Measurements from ENCODE around the gene BICRA.
A peak's percentile ranks its signal among the peaks of the same experiment; 100 is the strongest.
"Not testable (repeated sequence)": the region's sequence is repeated elsewhere in the genome, so short reads cannot be mapped to it uniquely, and the experiment has no call there.

Gene BICRA

DNA sequence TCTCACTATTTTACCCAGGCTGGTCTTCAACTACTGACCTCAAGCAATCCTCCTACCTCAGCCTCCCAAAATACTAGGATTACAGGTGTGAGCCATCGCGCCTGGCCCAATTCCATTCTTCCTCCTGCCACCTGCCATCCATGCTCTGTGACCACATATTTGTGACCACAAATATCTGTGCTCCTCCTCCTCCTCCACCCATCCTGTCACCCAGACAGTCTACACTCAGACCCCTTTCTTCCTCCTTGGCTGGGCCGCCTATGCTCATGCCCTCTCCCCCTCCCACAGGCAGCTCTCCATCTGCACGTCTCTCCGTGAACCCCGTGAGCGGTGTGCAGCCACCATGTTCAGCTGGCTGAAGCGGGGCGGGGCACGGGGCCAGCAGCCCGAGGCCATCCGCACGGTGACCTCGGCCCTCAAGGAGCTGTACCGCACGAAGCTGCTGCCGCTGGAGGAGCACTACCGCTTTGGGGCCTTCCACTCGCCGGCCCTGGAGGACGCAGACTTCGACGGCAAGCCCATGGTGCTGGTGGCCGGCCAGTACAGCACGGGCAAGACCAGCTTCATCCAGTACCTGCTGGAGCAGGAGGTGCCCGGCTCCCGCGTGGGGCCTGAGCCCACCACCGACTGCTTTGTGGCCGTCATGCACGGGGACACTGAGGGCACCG, 107.5 kb downstream of the BICRA start:
- peak; percentile 43 for DNase-seq

DNA sequence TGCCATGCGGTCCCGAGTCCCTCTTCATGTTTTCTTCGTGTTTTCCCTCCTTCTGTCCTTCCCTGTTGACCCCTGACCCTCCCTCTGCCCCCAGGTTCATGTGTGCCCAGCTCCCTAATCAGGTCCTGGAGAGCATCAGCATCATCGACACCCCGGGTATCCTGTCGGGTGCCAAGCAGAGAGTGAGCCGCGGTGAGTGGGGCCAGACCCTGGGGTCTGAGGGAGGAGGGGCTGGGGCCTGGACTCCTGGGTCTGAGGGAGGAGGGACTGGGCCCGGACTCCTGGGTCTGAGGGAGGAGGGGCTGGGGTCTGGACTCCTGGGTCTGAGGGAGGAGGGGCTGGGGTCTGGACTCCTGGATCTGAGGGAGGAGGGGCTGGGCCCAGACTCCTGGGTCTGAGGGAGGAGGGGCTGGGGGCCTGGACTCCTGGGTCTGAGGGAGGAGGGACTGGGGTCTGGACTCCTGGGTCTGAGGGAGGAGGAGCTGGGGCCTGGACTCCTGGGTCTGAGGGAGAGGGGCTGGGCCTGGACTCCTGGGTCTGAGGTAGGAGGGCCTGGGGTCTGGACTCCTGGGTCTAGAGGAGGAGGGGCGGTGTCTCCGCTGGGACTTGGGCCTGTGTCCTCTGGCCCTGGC, 109.6 kb downstream of the BICRA start:
- not testable (repeated sequence) for DNase-seq

DNA sequence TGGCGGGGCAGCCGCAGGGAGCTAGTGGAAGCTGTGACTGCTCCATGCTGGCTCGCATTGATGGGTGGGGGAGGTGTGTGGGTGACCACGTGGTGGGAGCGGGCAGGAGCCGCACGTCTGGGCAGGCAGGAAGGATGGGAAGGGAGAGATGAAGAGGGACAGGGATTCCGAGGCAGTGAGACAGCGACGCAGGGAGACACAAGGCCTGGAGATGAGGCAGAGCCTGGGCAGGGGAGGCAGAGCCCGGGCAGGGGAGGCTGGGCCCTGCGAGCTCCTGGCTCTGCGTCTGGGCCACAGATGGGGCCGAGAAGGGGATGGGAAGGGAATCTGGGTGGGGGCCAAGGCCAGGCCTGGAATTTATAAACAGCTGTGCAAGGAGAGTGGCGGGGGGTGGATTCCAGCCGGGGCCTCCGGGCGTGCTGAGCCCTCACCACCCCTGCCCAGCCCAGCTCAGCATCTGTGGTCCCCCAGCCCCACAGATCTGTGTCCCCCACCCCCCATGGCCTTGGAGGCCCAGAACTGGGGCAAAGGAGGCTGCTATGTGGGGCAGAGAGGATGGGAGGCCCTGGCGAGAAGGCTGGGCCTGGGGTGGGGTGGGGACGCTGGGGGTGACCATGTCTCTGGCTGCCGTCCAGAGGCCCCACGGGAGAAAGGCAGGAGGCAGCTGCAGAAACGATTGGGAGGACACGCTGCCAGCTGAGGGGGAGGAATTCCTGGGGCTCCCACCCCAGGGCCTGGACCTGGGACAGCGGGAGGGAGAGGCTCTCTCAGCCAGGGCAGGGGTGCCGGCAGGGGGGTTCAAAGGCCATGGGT, 110.3 kb downstream of the BICRA start:
- DNase-seq = no peak

DNA sequence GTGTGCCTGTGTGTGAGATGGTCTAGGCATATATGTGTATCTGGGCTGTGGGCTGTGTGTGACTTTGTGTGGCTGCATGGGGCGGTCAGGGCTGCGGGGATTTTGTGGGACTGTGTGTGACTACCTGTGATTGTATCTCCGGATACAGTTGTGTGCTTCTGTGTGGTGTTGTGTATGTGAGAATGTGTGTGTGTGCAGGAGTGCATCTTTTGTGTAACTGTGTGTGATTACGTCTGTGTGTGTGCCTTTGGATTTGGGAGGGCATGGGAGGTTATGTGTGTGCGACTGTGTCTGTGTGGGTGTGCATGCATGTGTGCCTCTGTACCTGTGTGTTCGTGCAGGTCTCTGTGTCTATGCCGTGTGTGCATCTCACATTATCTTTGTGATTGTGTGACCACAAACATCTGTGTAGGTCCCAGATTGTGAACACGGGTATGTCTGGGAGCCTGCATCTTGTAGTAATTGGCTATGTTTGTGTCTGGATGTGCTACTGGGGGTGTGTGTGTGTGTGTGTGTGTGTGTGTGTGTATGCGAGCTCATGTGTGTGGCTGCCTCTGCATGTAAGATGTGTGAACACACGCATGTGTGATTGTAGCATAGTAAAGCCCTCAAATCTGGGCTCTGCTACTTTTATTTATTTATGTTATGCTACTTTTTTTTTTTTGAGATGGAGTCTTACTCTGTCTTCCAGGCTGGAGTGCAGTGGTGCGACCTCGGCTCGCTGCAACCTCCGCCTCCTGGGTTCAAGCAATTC, 111.9 kb downstream of the BICRA start:
- DNase-seq = no peak

DNA sequence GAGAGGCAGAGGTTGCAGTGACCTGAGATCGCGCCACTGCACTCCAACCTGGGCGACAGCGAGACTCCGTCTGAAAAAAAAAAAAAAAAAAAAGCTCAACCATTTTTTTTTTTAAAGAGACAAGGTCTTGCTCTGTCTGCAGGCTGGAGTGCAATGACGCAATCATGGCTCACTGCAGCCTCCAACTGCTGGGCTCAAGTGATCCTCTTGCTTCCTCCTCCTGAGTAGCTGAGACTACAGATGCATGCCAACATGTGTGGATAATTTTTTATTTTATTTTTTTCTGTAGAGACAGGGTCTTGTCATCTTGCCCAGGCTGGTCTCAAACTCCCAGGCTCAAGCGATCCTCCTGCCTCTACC, 114.6 kb downstream of the BICRA start:
- peak; percentile 47 for DNase-seq

DNA sequence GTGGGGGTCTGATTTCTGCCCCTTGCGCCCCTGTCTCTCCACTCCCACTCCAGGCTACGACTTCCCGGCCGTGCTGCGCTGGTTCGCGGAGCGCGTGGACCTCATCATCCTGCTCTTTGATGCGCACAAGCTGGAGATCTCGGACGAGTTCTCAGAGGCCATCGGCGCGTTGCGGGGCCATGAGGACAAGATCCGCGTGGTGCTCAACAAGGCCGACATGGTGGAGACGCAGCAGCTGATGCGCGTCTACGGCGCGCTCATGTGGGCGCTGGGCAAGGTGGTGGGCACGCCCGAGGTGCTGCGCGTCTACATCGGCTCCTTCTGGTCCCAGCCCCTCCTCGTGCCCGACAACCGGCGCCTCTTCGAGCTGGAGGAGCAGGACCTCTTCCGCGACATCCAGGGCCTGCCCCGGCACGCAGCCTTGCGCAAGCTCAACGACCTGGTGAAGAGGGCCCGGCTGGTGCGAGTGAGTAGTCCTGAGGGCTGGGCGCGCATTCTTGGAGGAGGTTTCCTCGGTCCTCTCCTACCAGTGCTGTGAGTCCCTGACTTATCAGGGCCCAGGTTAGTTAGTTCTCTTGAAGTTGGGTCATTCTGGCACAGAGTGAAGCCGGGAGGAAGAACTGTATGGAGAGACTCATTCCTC, 116.9 kb downstream of the BICRA start:
- no peak for DNase-seq

DNA sequence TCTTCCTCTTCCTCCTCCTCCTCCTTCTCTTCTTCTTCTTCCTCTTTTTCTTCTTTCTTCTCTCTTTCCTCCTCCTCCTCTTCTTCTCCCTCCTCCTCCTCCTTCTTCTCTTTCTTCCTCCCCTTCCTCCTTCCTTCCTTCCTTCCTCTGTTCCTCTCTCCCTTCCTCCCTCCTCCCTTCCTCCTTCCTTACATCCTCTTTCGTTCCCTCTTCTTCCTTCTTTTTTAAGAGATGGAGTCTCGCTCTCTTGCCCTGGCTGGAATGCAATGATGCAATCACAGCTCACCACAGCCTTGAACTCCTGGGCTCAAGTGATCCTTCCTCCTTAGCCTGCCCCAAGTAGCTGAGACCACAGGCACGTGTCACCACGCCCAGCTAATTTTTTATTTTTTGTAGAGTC, 117.5 kb downstream of the BICRA start:
- DNase-seq = no peak

DNA sequence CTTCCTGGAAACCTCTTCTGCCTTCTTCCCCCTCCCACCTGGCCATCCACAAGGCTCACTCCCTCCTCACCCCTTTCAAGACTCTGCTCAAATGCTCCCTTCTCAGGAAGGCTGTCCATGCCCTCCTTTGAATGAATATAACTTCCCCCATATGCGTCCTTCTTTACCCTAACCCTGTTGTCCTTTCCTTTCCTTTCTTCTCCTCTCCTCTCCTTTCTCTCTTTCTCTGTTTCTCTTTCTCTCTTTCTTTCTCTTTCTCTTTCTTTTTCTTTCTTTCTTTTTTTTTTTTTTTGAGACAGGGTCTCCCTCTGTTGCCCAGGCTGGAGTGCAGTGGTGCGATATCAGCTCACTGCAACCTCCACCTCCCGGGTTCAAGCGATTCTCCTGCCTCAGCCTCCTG, 119.4 kb downstream of the BICRA start:
- DNase-seq = not testable (repeated sequence)

DNA sequence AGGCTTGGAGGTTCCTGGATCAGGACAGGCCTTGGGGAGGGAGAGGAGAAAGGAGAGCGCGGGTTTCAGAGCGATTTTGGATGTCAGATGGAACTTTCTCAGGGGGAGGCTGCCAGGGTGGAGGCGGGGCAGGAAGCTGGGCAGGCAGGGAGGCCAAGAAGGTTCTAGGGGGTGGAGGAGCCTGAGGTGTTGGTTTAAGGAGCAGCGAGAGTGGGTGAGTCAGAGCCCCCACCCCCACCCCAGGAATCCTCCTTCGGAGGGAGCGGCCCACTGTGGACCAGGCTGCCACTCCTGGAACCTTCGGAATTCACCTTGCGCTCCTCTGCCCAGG, 120.5 kb downstream of the BICRA start:
- no peak for DNase-seq

DNA sequence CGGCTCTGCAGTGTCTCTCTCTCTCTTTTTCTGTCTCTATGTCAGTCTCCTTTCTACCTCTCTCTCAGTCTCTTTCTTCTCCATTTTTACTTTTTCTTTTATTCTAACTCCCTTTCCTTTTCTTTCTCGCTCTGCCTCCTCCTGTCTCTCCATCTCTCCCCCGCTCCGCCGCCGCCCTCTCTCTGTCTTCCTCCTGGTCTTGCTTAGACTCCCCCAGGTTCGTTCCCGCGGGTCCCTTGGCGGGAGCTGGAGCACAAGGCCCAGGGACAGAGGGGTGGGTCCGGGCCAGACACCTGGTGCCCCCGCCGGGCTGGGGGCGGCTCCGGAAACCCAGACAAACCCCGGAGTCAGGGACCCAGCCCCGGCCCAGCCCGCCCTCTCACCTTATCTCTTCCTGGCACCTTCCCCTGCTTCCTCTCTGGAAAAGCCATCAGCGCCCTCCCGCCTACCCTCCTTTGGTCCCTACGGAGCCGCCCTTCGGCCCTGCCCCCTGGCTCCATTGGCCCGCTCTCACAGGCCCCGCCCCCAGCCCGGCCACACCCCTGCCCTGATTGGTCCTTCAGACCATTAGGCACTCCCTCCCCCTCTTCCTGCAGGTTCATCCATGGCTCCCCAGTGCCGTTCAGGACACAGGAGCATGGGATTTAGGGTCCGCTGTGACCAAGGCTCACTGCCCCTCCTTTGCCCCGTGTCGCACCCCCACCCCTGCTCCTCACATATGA, 121.0 kb downstream of the BICRA start:
- peak; percentile 30 for DNase-seq

DNA sequence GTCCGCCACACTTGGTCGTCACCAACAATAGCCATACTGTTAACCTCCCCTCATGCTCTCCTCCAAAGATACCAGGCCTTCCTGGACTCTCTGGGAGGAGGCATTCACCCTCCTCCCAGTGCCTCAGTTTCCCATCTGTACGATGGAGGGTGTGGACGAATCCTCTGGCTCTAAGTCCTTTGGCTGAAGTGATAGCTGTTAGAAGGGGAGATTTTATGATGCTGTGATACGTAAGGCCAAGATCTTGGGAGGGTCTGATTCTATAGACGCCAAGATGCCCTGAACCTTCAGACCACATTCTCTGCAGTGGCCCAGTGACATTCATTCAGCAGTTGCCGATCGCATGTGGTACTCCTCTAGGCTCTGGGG, 121.6 kb downstream of the BICRA start:
- DNase-seq = no peak

DNA sequence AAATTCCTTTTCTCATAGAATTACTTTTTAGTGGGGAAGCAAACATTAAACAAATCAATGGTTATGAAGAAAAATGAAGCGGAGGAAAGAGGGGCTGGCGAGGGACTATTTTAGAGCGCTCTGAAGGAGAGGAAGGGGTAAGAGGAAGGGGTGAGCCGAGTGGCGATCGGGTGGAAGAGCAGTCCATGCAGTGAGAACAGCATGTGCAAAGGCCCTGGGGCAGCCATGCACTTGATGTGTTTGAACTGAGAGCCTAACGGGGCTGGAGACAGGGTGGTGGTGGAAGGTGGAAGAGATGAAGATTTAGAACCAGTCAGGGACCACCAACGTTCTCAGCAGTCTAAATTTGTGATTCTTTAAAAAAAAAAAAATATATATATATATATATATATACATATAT, 122.0 kb downstream of the BICRA start:
- no peak for DNase-seq

DNA sequence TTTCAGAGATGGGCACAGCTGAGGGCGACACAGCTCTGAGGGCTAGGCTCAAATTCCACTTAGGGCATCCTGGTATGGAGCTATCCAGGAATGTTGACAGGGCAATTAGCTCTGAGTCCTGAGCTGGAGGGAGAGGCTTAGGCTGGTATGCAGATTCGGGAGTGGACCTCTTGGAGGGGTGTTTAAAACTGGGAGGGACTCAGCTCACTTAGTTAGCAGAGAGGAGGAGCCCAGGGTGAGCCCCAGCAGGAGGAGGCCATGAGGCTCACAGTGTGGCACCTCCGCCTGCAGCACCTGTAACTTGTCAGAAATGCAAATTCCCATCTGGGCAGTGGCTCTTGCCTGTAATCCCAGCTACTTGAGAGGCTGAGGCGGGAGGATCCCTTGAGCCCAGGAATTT, 126.2 kb downstream of the BICRA start:
- no peak for DNase-seq

DNA sequence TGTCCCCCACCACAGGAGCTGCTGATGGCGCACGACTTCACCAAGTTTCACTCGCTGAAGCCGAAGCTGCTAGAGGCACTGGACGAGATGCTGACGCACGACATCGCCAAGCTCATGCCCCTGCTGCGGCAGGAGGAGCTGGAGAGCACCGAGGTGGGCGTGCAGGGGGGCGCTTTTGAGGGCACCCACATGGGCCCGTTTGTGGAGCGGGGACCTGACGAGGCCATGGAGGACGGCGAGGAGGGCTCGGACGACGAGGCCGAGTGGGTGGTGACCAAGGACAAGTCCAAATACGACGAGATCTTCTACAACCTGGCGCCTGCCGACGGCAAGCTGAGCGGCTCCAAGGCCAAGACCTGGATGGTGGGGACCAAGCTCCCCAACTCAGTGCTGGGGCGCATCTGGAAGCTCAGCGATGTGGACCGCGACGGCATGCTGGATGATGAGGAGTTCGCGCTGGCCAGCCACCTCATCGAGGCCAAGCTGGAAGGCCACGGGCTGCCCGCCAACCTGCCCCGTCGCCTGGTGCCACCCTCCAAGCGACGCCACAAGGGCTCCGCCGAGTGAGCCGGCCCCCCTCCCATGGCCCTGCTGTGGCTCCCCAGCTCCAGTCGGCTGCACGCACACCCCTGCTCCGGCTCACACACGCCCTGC, 132.1 kb downstream of the BICRA start:
- DNase-seq = no peak

DNA sequence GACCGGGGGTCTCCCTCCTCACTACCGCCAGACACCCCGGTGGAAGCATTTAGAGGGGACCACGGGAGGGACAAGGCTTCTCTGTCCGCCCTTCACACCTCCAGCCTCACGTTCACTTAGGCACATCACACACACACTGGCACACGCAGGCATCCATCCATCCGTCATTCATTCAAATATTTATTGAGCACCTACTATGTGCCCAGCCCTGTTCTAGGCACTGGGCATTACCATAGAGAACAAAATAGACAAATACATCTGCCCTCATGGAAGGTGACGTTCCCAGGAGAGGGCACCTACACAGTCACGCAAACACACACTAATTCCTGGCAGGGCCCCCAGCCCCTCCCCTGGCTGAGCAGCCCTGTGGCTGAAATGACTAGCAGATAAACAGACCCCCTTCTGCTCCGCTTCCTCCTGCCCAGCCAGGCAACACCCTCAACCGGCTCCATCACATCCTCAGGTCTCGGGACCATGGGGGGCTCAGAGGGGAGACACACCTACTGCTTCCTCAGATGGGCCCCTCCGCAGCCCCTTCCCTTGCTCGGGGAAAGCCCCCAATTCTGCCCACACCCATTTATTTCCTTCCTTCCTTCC, 132.7 kb downstream of the BICRA start:
- DNase-seq = no peak

DNA sequence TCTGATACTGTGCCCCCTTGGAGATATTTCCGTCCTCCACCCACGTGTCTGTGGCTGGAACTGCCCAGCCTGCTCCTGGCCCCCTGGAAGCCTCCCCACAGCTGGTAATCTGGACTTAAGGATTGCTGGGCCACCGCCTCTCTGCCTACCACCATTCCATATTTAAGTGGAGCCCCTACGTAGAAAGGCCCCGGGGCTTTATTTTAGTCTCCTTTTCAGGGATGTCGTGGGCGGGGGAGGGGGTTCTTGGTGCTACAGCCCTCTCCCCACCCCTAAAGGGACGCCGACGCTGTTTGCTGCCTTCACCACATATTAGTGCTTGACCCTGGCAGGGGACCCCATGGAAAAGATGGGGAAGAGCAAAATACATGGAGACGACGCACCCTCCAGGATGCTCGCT, 133.7 kb downstream of the BICRA start:
- DNase-seq = no peak

DNA sequence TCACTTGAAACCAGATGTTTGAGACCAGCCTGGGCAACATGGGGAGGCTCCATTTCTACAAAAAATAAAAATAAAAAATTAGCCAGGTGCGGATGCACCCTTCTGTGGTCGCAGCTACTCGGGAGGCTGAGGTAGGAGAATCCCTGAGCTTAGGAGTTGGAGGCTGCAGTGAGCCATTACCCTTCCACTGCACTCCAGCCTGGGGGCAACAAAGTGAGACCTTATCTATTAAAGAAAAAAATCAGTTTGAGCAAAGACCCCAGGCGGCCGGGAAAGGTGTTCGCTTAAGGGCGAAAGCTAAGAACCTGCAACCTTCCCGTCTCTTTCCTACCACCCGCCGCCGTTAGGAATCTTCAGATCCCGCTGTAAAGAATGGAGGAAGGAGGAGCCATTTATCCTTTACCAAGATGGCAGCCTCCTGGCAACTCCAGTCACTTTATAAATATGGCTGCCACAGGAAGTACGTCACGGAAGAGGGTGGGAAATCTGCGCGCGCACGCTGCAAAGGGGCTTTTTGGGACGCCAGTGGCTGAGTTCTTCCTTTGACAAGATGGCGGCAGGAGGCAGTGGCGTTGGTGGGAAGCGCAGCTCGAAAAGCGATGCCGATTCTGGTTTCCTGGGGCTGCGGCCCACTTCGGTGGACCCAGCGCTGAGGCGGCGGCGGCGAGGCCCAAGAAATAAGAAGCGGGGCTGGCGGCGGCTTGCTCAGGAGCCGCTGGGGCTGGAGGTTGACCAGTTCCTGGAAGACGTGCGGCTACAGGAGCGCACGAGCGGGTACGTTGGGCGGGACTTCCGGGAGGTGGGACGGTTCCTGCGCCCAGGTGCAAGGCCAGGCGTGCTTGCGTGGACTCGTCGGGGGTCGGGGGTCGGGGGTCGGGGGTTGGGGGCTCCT, 136.3 kb downstream of the BICRA start, which contains the start of gene NOP53:
NOP53 (plus strand) TSS at position 537 of the 892 bp plus-strand sequence; CDS start at position 551, 14 bp downstream.
- peak; percentile 93 for DNase-seq

DNA sequence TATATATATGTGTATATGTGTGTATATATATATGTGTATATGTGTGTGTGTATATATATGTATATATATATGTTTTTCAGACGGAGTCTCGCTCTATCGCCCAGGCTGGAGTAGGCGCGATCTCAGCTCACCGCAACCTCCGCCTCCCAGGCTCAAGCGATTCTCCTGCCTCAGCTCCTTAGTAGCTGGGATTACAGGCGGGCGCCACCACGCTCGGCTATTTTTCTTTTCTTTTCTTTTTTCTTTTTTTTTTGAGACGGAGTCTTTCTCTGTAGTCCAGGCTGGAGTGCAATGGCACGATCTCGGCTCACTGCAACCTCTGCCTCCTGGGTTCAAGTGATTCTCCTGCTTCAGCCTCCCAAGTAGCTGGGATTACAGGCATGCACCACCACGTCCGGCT, 137.2 kb downstream of the BICRA start:
- DNase-seq = not testable (repeated sequence)

DNA sequence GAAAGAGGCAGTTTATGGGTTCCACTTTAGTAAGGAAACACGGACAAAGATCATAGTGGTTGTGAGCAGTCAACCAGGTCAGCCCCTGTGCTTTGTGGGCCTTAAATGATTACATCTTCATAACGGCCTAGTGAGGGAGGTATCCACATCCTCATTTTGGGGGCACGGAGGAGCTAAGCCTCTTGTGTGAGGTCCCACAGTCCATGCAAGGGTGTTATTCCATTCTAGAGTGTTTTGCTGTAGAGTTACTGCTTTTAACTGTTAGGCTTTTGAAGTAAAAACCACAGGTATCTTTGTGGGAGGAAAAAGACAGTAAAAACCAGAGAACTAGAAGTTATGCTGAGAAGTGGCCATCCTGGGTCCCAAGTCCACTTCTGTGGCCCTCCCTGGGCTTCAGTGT, 140.4 kb downstream of the BICRA start:
- no peak for DNase-seq

DNA sequence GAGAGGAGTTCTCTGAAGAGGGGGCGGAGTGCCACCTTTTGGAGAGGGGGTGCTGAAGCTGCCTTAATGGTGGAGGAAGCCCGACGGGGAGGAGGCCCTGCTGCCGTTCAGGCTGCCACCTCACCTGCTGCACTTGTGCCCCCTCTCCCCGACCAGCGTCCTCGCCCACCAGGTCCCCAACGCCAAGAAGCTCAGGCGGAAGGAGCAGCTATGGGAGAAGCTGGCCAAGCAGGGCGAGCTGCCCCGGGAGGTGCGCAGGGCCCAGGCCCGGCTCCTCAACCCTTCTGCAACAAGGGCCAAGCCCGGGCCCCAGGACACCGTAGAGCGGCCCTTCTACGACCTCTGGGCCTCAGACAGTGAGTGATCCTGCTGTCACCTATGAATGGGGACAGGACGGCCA, 141.8 kb downstream of the BICRA start:
- DNase-seq = no peak

All from RPMI8226 (cell line).